GM23338 (cell line): ENCODE results near the gene RHOT1.

Source experiments
- CTCF ChIP-seq, 2 experiments: fragments of 200-600 bp in 1 of 2; sonication (generic) in 1 of 2; conservative IDR thresholded peaks; 2 replicates each; pipeline versions ENCODE4 v1.5.1 to v1.6.1; 2016 to 2017; ENCODE audit warnings: antibody characterized with exemption in 2 of 2, low read depth in 2 of 2, mild to moderate bottlenecking in 2 of 2, moderate library complexity in 1 of 2
- EZH2 ChIP-seq: fragments of 200-600 bp; sonication (generic); IDR thresholded peaks from one replicate; pipeline ENCODE4 v1.8.0; 2017; ENCODE audit warnings: antibody characterized with exemption, mild to moderate bottlenecking, low read depth; ENCODE audit not compliant: unreplicated experiment
- TF ChIP-seq, protein P1 (sequence below): IDR thresholded peaks from one replicate; pipeline ENCODE4 v1.6.1; 2018; ENCODE audit warnings: antibody characterized with exemption; ENCODE audit not compliant: unreplicated experiment

DNA sequence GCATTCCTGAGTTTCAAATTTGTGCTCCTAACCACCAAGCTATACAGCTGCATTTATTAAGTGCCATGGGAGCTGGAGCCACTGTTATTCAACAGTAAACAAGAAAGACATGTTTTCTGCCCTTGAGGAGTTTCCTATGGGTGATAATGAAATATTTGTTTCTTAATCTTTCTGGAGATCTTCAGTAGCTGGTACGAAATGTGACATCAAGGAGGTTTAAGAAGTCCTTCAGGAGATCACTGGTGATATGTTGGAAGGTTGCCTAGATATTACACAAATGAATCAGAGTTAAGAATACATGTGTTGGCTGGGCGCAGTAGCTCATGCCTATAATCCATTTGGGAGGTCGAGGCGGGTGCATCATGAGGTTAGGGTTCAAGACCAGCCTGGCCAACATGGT lies 14.9 kb downstream of the RHOT1 start:
- TF ChIP-seq, protein P1, sequence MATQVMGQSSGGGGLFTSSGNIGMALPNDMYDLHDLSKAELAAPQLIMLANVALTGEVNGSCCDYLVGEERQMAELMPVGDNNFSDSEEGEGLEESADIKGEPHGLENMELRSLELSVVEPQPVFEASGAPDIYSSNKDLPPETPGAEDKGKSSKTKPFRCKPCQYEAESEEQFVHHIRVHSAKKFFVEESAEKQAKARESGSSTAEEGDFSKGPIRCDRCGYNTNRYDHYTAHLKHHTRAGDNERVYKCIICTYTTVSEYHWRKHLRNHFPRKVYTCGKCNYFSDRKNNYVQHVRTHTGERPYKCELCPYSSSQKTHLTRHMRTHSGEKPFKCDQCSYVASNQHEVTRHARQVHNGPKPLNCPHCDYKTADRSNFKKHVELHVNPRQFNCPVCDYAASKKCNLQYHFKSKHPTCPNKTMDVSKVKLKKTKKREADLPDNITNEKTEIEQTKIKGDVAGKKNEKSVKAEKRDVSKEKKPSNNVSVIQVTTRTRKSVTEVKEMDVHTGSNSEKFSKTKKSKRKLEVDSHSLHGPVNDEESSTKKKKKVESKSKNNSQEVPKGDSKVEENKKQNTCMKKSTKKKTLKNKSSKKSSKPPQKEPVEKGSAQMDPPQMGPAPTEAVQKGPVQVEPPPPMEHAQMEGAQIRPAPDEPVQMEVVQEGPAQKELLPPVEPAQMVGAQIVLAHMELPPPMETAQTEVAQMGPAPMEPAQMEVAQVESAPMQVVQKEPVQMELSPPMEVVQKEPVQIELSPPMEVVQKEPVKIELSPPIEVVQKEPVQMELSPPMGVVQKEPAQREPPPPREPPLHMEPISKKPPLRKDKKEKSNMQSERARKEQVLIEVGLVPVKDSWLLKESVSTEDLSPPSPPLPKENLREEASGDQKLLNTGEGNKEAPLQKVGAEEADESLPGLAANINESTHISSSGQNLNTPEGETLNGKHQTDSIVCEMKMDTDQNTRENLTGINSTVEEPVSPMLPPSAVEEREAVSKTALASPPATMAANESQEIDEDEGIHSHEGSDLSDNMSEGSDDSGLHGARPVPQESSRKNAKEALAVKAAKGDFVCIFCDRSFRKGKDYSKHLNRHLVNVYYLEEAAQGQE = no peak
- no peak for TF ChIP-seq EZH2
- no peak for TF ChIP-seq CTCF (conservative IDR thresholded peaks at IDR 0.05; ENCODE audit: low read depth in 2 of 2)
